HK-2 (cell line): Measurements from ENCODE around the gene RASL10A.
A peak's percentile ranks its signal among the peaks of the same experiment; 100 is the strongest.
"Not testable (repeated sequence)": the region's sequence is repeated elsewhere in the genome, so short reads cannot be mapped to it uniquely, and the experiment has no call there.

Experiments
- DNase-seq: peaks from one replicate; pipeline ENCODE4 v3.0.0-alpha.2; 2018; ENCODE audit not compliant: unreplicated experiment

The RASL10A gene, protein sequence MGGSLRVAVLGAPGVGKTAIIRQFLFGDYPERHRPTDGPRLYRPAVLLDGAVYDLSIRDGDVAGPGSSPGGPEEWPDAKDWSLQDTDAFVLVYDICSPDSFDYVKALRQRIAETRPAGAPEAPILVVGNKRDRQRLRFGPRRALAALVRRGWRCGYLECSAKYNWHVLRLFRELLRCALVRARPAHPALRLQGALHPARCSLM

DNA sequence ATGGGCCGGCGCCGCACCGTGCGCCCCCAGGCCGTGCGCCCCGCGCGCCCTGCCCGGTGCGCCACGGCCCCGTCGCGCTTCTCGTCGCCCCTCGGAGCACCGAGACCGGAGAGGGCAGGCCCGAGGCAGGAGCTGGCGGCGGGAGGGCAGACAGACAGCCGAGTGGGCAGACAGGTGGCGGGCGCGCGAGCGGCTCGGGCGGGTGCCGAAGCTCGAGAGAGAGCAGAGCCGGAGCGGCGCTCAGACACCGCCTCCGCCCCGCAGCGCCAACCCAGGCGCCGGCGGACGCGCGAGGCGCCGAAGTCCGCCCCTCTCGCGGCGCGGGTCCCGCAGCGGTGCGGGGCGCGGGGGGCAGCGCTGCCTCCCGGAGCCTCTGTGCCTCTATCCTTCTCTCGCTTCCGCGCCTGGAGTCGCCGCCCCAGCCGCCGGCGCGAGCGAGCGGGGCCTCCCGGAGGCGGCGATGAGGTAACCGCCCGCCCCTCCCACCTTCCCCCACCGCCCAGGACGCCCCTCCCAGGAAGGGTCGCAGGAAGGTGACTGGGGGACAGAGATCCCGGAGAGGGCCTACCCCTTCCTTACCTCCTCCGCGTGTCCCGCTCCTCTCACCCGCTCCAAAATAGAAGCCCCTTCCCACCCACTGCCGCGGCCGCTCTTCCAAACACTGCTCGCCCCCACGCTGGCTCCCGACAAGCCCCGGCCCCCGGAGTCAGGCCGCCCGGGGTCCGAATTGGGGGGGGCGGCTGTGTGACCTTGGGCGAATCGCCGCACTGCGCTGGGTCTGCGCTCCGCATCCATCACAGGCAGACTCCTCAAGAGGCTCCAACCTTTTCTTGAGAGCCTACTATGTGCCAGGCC lies at the start of gene RASL10A:
RASL10A (minus strand) TSS at position 412 of the 855 bp plus-strand sequence. CDS start 451 bp downstream, outside the sequence.
- DNase-seq, result no peak

DNA sequence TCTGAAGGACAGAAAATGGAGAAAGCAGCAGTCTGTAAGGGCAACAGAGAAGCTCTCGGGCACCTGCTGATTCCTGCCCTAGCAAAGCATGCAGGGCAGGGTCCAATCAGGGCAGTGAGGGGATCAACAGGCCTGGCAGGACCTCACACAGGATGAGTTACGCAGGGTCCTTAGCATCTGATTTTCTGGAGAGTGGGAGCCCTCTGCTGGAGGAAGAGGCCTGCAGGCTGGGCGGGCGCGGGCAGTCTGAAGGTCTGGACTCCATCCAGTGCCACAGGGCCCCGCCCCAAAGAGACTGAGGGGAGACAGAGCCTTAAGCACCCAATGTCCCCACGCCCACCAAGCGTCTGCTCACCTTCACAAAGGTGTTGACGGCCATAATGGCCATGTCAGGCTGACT lies 44.0 kb upstream of the RASL10A start:
- DNase-seq, result no peak

DNA sequence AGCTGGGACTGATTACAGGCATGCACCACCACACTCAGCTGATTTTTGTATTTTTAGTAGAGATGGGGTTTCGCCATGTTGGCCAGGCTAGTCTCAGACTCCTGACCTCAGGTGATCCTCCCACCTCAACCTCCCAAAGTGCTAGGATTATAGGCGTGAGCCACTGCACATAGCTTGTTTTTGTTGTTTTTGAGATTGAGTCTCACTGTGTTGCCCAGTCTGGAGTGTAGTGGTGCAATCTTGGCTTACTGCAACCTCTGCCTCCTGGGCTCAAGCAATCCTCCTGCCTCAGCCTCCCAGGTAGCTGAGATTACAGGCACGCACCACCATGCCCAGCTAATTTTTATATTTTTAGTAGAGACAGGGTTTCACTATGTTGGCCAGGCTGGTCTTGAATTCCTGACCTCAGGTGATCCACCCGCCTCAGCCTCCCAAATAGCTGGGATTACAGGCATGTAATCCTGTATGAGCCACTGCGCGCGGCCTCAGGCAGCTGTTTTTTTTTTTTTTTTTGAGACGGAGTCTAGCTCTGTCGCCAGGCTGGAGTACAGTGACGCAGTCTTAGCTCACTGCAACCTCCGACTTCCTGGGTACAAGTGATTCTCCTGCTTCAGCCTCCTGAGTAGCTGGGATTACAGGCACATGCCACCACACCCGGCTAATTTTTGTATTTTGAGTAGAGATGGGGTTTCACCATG lies 41.8 kb upstream of the RASL10A start:
- DNase-seq, result not testable (repeated sequence)

DNA sequence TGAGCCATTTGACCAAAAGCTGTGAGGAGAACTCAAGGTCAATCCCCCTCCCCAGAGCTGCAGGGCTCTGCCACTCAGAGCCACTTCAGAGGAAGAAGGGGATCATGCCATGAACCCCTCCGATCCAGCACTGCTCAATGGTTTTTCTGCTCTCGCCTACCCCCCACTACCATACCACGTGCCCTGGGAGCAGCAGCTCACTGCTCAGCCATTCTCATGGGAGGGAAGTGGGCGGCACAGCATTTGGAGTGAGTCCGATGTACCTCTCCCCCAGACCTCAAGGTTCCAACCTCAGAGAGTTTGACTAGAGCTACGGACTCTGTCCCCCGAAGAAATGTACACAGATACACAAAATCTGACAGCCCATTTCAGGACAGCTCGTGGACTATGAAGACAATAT lies 38.4 kb upstream of the RASL10A start:
- DNase-seq, result no peak

DNA sequence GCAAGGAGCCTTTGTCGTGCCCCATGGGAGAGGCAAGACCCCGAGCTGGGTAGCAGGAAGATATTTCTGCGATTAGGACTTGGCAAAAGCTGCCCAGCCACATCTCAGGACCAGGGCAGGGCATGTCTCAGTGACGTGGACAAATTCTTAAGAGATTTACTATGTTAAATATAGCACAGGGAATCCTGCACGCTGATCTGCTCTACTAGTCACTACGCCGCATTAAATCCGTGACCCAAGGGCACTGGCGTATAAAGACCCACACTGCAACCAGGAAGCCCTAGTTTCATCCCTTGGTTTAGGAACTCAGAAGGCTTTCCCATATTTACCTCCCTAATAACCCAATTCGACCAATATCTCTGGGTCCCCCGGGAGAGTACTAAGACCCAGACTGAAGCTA lies 37.8 kb upstream of the RASL10A start:
- DNase-seq, result no peak

DNA sequence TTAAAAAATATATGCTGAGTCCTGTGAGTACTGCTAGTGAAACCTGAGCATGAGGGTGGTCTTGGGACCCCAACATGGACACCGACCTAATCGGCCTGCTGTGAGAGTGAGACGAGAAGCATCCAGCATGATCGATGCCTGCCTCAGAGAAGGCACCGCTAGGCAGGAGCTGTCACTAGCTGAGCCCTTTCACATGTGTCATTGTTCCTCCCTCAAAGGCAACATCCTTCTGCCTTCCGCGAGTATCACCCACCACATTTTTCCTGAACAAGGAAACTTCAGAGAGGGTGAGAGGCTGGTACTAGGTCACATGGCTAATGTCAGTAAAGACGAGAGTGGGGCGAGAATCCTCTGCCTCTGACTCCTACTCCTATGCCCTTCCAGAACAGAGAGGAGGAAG lies 37.3 kb upstream of the RASL10A start:
- DNase-seq, result no peak

DNA sequence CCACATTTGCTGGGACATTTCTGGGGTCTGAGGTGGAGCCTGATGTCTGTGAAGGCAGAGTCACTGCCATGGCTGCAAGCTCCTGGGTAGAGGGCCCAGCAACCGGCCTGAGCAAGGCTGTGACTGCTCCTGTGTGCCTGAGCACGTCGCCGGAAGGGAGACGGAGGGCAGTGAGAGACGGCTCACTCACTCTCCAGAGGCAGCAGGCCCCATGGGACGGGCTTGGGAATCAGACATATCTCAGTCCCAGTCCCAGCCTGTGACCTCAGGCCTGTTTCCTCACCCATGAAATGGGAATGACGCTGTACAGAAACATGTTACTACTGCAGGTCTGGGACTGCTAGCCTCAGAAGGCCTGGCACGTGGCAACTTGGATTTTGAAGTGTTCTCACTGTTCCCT lies 36.4 kb upstream of the RASL10A start:
- DNase-seq, result no peak

DNA sequence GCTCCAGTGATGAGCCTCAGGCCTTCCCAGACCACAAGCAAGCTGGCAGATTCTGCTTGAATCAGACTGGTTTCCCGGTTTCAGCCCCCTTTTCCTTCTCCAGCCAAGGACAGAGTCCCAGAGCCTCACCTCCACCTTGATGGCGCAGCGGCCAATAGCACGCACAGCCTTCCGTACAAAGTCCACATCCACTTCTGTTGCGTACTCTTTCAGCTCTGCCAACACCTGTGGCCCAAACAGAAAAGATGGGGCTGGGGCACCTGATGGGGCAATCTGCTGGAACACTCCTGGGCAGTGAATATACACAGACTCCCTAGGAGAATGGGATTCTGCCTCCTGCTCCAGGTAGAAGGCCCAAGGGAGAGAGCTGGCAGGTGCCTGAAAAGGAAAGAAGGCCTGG lies 35.5 kb upstream of the RASL10A start:
- no peak for DNase-seq

DNA sequence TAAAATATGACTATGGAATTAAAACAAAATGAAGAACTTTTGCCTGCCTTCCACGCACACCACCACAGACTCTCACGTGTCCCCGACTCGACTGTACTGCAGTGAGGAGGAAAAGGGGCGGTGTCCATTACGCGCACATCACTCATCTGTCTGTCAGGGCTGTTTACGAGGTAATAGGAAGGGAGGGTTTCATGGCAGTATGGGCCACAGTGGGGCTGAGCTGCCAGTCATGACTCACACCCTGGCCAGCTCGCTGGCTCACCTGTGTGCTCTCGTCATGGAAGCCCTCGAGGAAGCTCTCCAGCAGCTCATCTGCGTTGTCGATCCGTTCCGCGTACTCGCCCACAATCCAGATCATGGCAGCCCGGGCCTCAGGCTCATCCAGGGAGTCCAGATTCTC lies 33.5 kb upstream of the RASL10A start:
- no peak for DNase-seq

DNA sequence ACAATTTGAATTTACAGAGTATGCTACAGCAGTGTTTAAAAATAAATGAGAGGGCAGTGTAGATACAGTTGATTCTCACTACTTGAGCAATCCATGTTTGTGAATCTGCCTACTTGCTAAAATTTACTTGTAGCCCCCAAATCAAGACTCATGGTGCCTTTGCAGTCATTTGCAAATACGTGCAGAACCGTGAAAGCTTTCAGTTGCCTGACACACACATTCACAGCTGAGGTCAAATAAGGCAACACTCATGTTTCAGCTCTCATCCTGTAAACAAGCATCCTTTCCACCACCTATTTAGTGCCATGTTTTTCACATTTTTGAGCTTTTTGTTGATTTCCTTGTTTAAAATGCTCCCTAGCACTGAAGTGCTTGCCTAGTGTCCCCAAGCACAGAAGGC lies 32.5 kb upstream of the RASL10A start:
- DNase-seq, result no peak

DNA sequence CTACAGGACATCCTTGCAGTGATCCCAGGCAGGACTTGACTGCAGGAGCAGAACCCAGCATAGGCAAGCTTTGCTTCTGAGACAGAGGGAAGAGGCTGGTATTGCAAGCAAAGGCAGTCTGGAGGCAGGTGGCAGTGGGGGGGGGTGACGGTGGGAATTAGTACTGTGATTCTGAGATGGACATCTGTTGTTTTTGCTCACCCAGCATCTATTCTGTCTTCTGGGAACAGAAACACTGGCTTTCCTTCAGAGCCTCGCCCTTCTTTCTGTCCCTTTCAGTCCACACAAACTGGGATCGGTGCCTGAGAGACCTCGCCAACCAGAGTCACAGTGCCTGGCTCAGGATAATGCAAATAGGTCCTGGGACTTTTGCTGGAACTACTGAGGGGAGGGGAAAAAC lies 31.2 kb upstream of the RASL10A start:
- DNase-seq, result no peak

DNA sequence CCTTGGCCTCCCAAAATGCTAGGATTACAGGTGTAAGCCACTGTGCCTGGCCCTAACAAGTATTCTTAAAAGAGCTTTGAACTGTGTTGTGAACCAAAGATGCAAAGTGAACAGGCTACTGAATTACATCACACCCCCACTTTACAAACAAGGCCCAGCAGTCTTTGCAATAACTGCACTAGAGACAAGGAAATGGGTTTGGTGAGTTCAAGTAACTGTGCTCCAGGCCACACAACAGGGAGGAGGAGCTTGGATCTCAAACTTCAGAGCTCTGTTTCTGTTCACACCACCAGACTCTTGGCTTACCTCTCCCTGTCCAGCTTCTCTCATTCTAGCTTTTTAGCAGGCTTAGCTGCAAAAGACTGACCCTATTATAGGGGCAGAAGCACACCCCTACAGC lies 30.4 kb upstream of the RASL10A start:
- no peak for DNase-seq

DNA sequence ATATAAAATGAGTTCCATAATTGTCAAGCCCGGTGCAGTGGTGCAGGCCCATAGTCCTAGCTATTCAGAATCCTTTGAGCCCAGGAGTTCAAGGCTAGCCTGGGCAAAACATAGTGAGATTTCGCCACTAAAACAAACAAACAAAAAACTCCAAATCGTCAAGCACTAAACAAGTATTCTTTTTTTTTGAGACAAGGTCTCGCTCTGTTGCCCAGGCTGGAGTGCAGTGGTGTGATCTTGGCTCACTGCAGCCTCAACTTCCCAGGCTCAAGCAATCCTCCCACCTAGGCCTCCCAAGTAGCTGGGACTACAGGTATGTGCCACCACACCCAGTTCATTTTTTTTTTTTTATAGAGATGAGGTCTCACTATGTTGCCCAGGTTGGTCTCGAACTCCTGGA lies 29.4 kb upstream of the RASL10A start:
- not testable (repeated sequence) for DNase-seq

DNA sequence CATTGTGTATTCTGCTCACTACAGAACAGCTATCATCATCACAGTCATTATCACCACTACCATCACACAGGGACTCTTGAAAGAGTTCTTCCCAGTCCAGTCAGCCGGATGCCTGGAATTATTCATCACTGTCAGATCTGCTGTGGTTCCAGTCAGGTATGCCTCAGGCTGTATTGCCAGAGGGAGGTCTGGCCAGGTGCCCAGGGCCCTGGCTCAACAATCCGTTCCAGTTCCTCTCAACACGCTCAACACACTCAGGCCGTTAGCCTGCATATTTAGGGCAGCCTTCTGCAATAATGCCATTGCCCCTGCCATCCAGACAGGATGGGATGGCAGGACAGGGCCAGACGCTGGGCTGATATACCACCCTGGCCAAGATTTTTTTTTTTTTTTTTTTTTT lies 28.6 kb upstream of the RASL10A start:
- DNase-seq, result peak; percentile 86

DNA sequence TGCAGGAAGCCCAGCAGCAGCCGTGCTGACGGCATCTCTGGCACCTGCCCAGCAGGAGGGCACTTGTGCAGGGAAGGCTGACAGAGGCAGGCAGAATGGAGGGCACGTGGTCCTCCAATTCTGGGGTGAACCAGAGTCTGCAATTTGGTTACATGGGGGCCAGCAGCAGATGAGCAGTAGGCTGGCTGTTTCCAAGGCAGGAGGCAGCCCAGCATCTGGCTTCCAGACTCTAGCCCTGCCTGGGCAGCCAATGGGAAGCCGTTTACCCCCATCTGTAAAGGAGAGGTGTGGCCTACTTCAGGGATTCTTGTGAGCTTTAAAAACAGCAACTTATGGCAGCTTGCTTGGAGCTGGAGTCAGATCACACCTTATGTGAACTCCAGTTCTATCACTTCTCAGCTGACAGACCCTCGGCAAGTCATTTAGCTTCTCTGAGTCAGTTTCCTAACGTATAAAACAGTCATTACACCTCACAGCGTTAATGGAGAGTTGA lies 27.9 kb upstream of the RASL10A start:
- DNase-seq, result no peak

DNA sequence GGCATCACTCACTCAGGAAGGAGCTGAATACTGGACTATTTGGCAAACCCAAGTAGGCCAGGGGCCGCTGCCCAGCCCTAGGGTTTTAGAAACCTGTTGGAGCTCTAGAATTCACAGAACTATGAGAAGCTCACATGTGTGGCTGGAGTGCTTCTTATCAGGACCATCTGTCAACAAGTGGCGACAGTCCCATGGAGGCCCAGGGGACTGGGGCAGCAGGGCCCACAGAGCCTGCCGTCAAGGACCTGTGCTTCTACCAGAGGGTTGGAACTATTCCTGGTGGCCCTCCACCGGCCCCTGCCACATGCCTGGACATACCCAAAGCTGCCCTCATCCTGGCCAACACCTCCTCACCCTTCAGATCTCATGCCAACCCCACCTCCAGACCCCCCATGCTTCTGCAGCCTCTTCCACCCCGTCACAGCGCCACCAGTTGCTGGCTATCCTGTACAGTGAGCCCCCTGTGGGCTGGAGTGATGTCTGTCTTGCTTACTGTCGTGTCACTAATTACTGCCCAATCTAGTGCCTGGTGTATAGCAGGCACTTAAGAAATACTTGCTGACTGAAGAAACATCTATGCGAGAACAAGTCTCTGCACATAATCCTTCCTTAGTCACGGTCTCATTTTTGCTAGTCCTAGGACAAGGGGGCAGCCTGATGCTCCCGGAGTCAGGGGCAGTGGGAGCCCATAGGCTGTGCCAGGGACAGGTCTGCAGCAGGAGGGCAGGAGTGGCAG lies 27.2 kb upstream of the RASL10A start:
- no peak for DNase-seq

DNA sequence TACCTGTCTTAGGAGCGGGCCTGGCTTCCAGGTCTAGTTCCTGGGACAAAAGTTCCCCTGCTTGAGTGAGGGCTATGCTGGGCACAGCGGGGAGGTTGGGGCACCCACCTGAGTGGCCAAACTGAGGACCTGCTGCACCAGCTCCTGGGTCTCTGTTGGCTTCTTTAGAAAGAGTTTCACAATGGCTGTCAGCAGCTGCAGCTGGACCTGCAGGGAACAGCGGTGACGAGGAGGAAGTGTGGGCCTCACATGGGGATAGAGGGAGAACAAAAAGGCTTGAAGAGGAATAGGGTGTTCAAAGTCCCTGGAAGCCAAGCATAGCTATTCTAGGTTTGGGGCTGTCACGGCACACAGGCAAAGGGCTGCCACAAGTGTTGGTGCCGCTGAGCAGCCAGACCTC lies 26.7 kb upstream of the RASL10A start:
- no peak for DNase-seq

DNA sequence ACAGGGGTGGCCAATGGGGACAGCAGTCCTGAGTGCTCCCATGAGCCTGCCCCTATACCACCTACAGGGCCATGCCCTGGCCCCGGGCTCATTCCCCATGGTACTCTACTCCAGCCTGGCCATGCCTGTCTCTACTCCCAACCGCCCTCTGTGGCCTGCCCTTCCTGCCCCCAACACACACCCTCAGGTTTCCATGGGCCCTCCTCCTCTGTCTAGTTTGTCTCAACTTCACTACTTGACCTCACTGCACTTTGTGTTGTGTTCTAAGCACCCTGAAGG lies 26.3 kb upstream of the RASL10A start:
- DNase-seq, result no peak

DNA sequence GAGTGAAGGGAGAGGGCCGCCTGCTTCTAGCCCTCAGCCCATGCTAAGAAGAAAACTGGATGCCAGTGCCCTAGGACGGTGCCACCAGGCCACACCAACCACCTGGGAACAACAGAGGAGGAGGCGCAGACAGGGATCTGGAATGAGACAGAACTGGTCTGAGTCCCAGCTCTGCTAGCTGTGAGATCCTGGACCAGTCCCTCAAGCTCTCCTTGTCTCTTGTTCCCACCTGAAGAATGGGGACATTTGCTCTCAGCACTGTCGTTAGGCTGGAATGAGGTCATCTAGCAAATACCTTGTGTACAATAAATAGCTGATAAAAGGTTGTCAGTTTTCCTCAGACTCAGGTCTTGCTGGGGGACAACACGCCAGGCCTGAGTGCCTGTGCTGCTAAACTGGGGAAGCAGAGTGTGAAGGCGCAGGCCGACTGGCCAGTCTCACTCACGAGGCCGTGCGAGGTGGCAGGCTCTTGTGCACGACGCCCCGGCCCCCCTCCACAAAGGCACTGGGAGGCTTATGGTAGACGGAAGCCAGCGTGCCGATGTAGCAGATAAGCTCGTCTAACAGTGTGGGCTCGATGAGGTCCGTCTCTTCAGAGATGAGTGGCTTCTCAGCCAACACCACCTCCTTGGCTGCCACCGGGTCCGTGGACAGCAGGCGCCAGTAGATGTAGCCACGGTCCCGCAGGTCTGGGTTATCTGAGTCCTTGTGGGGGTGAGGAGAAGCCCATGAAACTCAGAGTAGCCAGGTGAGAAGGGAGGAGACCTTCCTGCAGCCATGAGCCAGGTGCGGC lies 25.8 kb upstream of the RASL10A start:
- DNase-seq, result no peak

DNA sequence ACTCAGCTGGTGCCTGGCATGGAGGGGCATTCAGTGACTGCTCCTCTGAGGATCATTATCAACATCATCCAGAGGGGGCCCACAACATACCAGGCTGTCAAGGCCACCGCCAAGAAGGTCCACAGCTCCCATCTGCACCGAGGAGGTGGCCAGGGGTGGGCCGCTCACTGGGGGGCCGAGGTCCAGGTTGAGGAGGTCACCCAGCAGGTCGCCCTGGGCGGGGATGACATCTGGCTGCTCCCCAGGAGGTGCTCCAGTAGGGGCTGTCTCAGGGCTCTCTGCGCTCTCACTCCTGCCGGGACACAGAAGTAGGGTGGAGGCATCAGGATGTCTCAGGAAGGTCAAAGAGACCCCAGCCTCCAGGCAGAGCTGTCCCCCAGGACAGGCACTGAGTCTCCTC lies 25.1 kb upstream of the RASL10A start:
- no peak for DNase-seq
